Measurements from ENCODE around the gene E4F1. TPM values are rescaled to one million over a fixed set of nuclear protein-coding genes. Genes with fewer than 3 reads are reported as not detected.

The E4F1 gene
- total and polyA plus RNA-seq, 2 of the 13 experiments (the other 11 are each of a cell fraction or from before 2014, with no cell fraction given), result 13.8 to 19.5 TPM

- no peak for TF ChIP-seq FOXP4 (CRISPR knock-in tag; IDR thresholded peaks at IDR 0.05)
- TF ChIP-seq HNRNPLL (IDR thresholded peaks at IDR 0.05; ENCODE audit: low read depth, low read length, poor library complexity, severe bottlenecking), result peak; percentile 20
- TF ChIP-seq CCAR2 (optimal IDR thresholded peaks at IDR 0.05; ENCODE audit: low read depth, low read length), result no peak
- TF ChIP-seq SMC3 (IDR thresholded peaks at IDR 0.05; ENCODE audit: low read length), result no peak
- peak; percentile 43 for TF ChIP-seq STAG1 (CRISPR knock-in tag; IDR thresholded peaks at IDR 0.05)
- no peak for TF ChIP-seq RBAK (CRISPR knock-in tag; IDR thresholded peaks at IDR 0.05)
These were observed 54.8 kb downstream of the E4F1 start (continued) for GRCh38 chr16:2278272-2278608.

- H3K27ac ChIP-seq (ENCODE audit: extremely low read length, insufficient read depth, low read length), result no peak overlapping the region
- WGBS (ENCODE audit: low lambda C conversion rate), result 52% methylated on average over 9 of the region's 26 CpGs
- no peaks in the 10 kb centered on the region for H4K20me1 ChIP-seq (ENCODE audit: insufficient read depth, low read length)
- TF ChIP-seq NR1H2 (CRISPR knock-in tag; IDR thresholded peaks at IDR 0.05; ENCODE audit: borderline replicate concordance, low read depth) (no peak), TCF12 (IDR thresholded peaks at IDR 0.05) (no peak), TCF12 (CRISPR knock-in tag; IDR thresholded peaks at IDR 0.05) (no peak), CENPX (CRISPR knock-in tag; IDR thresholded peaks at IDR 0.05) (no peak), SRSF4 (IDR thresholded peaks at IDR 0.05; ENCODE audit: low read depth, low read length, poor library complexity, severe bottlenecking) (no peak), KDM6A (CRISPR knock-in tag; IDR thresholded peaks at IDR 0.05; ENCODE audit: low read depth) (no peak), ZXDC (CRISPR knock-in tag; IDR thresholded peaks at IDR 0.05) (no peak), CTCF (CRISPR knock-in tag; IDR thresholded peaks at IDR 0.05) (no peak), ZNF362 (CRISPR knock-in tag; IDR thresholded peaks at IDR 0.05; ENCODE audit: borderline replicate concordance) (no peak)
- no peaks in the 10 kb centered on the region for H3K36me3 ChIP-seq (replicated peaks in 1 of 2; ENCODE audit: control insufficient read depth in 1 of 2, insufficient read depth in 2 of 2, low read length in 2 of 2)
- CTCF ChIA-PET (ENCODE audit: low intra/inter-chr PET ratio, low total read pairs), result no interaction called here
- in situ Hi-C loops (cut with HindIII; ENCODE audit: extremely low pct_ligation_motif_present, low pct_unique_long_range_greater_than_20kb), result no loop called here
- no peak overlapping the region for H3K9ac ChIP-seq (ENCODE audit: insufficient read depth, low read depth, low read length)
- H3K4me3 ChIP-seq (replicated peaks in 1 of 3; ENCODE audit: insufficient read depth in 1 of 3, low read depth in 2 of 3, low read length in 3 of 3), result no peak overlapping the region
- H3K27me3 ChIP-seq (ENCODE audit: control insufficient read depth in 1 of 2, insufficient read depth in 2 of 2, low read length in 2 of 2), result peaks cover 31 to 78% of the 10 kb centered on the region in 2 experiments
- H3K4me2 ChIP-seq (ENCODE audit: low read depth, low read length), result no peak overlapping the region
- intact Hi-C loops (cut with micrococcal nuclease; ENCODE audit: unreplicated experiment), result no loop called here
- peaks cover 27% of the 10 kb centered on the region; the same call in 1 of the 2 replicates for H3K4me1 ChIP-seq (ENCODE audit: insufficient read depth, low read length)
- H2AFZ ChIP-seq (ENCODE audit: low read length), result no peak overlapping the region
- H3K79me2 ChIP-seq (ENCODE audit: insufficient read depth, low read length), result no peaks in the 10 kb centered on the region
- POLR2A ChIA-PET, result interaction anchor here (1.5 kb wide), 1 partner anchor 27 kb away, joined by 4 read pairs; the partner anchor contains the start of gene ECI1
- no peaks in the 10 kb centered on the region for H3K9me3 ChIP-seq (ENCODE audit: low read length)
- no TSS peak for BruUV-seq (replicated peaks)
- DNase-seq (ENCODE audit: low spot score) (no peak), ATAC-seq (no peak), FAIRE-seq (no peak)
These were observed 55.8 kb downstream of the E4F1 start for GRCh38 chr16:2278956-2279800.
